ENCODE results near the gene LHFPL3.
A peak's percentile ranks its signal among the peaks of the same experiment; 100 is the strongest.

Gene LHFPL3

GRCh38 chr7:104846731-104847130, 518.3 kb downstream of the LHFPL3 start:
- TF ChIP-seq CTCF (conservative IDR thresholded peaks at IDR 0.05; ENCODE audit: low read depth, low read length), result no peak
- no peak overlapping the region for H3K4me3 ChIP-seq (ENCODE audit: low read depth, low read length)
- DNase-seq (ENCODE audit: low read depth), result no peak

GRCh38 chr7:104848138-104848990, 520.0 kb downstream of the LHFPL3 start:
- no peak overlapping the region for H3K4me3 ChIP-seq (ENCODE audit: low read depth, low read length)
- DNase-seq (ENCODE audit: low read depth), result peak; percentile 65
- TF ChIP-seq CTCF (conservative IDR thresholded peaks at IDR 0.05; ENCODE audit: low read depth, low read length), result peak; percentile 88

GRCh38 chr7:104850374-104850773, 522.0 kb downstream of the LHFPL3 start:
- DNase-seq (ENCODE audit: low read depth), result no peak
- no peak for TF ChIP-seq CTCF (conservative IDR thresholded peaks at IDR 0.05; ENCODE audit: low read depth, low read length)
- no peak overlapping the region for H3K4me3 ChIP-seq (ENCODE audit: low read depth, low read length)

- H3K4me3 ChIP-seq (ENCODE audit: low read depth, low read length), result no peak overlapping the region
- no peak for TF ChIP-seq CTCF (conservative IDR thresholded peaks at IDR 0.05; ENCODE audit: low read depth, low read length)
- no peak for DNase-seq (ENCODE audit: low read depth)
Measured at GRCh38 chr7:104851268-104851667, 522.9 kb downstream of the LHFPL3 start.

GRCh38 chr7:104852386-104852785, 524.0 kb downstream of the LHFPL3 start:
- DNase-seq (ENCODE audit: low read depth), result no peak
- no peak for TF ChIP-seq CTCF (conservative IDR thresholded peaks at IDR 0.05; ENCODE audit: low read depth, low read length)
- H3K4me3 ChIP-seq (ENCODE audit: low read depth, low read length), result no peak overlapping the region

GRCh38 chr7:104855861-104856260, 527.5 kb downstream of the LHFPL3 start:
- no peak for TF ChIP-seq CTCF (conservative IDR thresholded peaks at IDR 0.05; ENCODE audit: low read depth, low read length)
- no peak for DNase-seq (ENCODE audit: low read depth)
- no peak overlapping the region for H3K4me3 ChIP-seq (ENCODE audit: low read depth, low read length)
